CD4-positive, alpha-beta T cell treated with Interleukin-6 at 100 ng/mL for 8 hours (primary cell): Measurements from ENCODE around the gene SLC39A2.
"Not testable (repeated sequence)": the region's sequence is repeated elsewhere in the genome, so short reads cannot be mapped to it uniquely, and the experiment has no call there.

Experiments used
- DNase-seq: peaks from one replicate; pipeline ENCODE4 v3.0.0-alpha.2; 2020; ENCODE audit warnings: mixed read lengths, low spot score

Gene SLC39A2

DNA sequence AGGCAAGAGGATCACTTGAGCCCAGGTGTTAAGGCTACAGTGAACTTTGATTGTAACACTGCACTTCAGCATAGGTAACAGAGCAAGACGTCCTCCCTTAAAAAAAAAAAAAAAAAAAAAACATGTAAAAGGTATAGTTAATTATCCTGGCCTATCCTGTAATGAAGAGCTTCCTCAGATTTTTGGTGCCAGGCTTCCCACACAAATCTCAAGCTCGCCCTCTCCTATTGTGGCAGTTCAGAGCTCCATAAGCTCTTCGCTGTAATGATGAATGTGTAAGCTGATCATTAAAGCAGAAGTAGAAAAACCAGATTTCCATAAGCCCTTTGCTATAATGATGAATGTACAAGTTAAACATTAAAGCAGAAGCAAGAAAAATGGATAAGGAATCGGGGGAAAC, 2.0 kb upstream of the SLC39A2 start:
- no peak for DNase-seq

DNA sequence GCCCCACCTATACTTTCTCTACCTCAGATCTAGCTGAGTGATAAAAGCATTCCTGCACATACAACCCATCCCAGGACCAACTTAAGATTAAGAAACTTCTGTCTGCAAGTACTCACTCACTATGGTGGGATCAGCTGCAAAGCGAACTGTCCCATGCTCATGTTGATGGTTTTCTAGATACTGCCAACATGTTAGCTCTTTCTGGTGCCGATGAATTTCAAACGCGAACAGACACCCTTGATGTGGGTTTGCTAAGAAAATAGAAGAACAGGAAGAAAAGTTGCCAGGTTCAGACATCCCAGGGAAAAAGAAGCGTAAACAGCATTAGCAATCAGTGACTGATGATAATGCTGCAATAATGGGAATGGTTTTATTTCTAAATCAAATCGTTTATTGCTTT, 1.5 kb upstream of the SLC39A2 start:
- no peak for DNase-seq

DNA sequence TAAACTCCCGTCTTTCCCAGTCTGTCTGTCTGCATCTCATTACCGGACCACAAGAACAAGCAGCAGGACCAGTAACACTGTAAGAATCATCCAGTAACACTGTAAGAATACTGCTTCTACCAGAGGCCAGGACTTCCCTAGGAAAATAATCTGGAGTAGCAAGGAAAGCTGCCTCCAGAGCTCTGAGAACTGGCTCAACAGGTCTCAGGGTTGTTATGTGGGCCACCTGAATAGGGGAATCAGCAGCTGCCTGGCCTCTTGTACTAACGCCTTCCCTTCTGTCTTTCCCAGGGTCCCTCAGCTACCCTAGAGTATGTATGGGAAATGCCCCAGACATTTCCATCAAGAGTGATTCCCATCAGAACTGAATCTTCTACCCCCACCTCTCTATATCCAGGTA, 954 bp upstream of the SLC39A2 start:
- no peak for DNase-seq

DNA sequence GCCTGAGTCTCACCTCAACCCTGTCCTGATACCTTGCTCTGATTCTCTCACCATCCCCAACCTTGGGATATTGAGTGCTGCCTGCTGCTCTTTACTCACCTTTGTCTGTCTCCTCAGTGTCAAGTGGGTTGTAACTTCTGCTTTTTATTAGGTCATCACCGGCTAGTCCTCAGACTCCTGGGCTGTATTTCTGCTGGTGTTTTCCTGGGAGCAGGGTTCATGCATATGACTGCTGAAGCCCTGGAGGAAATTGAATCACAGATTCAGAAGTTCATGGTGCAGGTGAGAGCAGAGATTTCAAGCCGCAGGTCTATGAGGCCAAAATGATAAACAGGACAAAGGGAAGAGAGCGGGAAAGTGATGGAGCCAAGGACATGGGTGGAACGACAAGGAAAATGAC, 498 bp downstream of the SLC39A2 start:
- DNase-seq: no peak

DNA sequence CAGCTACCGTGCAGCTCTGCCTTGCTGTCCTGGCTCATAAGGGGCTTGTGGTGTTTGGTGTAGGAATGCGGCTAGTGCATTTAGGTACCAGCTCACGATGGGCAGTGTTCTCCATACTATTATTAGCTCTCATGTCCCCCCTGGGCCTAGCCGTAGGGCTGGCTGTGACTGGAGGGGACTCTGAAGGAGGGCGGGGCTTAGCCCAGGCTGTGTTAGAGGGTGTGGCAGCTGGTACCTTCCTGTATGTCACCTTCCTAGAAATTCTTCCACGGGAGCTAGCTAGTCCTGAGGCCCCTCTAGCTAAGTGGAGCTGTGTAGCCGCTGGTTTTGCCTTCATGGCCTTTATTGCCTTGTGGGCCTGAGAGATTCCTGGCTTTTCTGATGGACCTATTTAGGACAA, 2.1 kb downstream of the SLC39A2 start:
- DNase-seq: no peak

DNA sequence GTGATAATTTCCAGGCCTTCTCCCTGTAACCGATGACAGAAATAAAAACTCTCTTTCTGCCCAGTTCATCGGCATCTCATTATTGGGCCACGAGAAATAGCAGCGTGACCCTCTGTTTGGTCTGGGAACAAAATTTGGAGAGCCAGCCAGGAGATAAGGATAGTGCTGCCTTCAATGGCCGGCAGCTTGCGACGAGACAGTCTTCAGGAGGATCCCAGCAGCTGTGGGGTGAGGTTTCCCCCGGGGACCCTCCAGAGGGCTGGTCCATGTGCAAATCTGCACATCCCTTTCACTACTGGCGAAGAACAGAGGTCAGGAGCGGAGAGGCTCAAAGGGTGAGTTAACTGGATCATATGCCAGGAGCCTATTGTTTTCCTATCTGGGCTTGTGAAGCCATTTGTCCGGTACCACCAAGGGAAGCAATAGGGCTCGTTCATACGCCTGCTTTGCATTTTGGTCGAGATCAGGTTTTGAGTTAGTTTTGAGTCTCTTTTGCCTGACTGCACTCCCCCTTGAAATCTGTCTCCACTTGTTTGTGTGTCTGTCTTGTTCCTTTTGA, 4.8 kb downstream of the SLC39A2 start:
- DNase-seq: no peak

DNA sequence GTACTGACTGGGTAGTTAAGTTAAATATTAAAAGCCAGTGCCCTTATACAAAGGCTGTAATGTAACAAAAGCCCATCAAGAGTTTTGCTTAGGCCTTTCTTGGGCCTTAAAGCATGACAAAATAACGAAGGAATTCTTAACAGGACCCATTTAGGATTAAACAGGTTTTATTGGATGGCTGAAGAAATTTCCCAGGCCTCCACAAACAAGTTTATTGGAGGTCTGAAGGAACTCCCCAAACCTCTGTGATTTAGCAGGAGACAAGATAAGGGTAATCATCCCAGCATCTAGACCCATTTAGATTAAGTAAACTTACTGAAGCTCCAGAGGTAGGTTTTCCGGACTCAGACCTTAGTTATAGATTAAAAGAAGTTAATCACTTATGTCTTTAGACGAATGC, 10.6 kb downstream of the SLC39A2 start:
- DNase-seq: not testable (repeated sequence)

DNA sequence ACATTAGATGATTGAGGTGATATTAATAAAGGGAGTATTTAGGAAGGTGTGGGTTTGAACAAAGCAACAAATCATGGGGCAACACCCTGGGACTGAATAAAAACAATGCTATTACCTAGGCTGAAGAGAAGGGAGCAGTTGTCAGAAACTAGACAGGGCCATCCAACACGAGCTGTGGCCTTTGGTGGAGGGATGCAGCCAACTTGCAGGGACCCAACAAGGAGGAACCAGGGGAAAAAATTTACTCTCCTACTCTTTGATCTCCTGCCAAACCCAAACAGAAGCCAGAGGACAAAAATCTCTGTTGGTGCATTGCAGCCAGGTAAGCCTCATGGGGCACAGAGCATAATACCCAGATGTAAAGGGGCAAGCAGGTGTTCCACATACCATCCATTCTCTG, 12.0 kb downstream of the SLC39A2 start:
- DNase-seq: no peak

DNA sequence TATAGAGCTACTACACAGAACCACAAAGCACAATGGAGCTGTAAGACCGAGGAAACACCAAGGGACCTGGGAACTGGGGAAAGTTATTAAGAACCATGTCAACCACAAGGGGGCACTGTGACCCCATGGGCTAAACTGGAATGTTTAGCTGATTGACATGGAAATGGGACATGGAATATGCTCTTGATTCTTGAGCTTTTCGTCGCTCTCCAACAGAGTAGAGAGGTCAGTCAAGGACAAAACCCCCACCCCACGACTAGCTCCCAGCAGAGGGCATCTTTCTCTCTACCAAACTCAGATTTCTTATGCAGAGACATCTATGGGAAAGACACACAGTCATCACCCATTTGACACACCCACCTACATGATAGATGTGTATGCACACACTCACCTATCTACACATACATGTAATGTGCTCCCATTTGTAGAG, 15.7 kb downstream of the SLC39A2 start:
- DNase-seq: peak; percentile 78

DNA sequence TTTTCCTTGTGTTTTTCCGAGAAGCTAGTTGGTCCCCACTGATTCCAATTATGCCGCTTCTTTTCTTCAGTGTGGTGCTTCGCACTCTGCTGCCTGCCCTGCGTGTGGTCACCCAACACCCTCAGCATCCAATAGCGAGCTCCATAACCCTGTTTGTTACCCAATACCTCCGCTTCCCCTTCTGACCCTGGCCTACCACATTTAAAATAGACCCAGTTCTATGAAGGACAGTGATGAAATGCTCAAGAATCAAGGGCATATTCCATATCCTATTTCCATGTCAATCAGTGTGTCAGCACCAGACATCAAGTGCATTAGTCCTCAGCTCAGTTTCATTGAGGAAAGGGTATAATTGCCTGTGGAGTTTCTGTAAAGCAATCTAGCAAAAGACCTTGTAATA, 16.2 kb downstream of the SLC39A2 start:
- DNase-seq: no peak

DNA sequence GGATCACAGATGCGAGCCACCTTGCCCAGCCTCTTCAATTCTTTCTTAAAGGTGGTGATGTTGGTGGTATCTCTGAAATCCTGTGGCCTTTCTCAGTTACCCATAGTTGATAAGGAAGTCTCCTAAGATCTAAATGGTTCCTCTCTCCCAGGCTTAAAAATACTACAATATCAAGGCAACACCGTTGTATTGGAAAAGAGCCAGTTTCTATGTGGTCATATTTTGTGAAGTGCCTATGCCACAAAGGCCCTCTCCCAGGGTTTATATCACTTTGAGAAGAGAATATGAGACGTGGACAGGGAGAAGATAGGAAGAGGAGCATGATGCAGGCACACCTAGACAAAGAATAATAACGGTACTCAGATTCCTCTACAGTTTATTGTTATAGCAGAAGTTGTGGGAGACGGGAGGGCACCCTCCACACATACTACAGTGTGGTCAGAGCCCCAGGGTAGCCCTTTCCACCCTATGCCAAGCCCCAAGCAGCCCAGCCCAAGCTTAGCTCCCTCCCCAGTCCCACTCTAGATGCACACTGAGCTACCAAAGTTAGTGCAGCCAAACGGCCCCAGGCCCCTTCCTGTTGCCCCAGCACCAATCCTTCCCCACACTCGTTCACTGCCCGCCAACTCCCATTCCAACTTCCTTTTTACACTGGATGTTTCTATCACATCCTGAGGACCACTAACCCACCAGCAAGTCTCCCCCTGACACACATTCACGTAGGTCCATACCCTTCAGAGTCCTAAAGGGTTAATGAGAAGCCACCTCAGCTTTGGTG, 17.5 kb downstream of the SLC39A2 start:
- DNase-seq: no peak

DNA sequence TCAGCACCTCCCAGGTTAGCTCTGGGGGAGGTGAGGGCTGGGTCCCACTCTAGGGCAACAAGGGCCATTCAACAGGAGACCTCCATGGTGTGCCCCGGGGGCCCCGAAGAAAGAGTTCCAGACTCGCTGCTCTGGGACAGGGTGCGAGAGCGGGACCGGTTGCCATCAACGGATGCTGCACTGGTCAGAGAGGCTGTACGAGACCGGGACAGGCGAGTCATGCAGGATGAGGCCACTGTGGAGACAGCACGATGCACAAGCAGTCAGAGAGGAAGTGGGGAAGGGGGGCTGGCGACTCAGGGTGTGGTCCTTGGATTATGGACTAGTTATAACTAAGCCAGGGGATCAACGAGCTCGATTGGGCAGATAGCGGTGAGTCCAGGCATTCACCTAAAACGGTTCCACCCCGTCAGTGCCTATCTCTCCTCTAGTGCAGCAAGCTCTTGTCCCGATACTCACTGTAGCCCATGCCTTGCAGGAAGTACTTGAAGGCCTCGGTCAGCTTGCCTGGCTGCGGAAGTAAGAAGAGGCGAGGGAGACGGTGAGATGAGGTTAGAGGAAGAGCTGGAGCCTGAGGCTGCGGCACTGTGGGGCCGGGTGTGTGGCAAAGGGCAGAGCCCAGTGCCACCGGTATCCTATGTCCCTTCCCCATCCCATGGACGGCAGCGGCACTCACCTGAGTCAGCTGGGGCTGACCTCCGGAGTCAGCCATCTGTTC, 18.6 kb downstream of the SLC39A2 start:
- DNase-seq: no peak

DNA sequence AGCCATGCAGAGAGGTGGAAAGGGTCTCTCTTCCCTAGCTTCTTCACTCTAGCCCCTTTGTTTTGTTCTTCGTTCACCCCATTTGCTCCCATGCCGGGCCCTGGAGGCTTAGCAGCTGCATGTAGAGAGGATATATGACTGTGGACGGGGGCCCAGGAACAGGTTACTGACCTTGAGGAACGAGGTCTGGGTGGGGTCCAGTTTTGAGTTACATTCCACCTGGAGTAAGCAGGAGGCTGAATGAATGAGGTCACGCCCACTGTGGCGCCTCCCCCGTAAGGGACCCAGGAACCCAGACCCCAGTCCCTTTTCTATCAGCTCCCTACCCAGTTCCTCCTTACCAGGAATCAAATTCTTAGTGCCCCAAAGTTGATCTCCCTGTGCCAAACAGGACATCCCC, 19.2 kb downstream of the SLC39A2 start:
- DNase-seq: no peak

DNA sequence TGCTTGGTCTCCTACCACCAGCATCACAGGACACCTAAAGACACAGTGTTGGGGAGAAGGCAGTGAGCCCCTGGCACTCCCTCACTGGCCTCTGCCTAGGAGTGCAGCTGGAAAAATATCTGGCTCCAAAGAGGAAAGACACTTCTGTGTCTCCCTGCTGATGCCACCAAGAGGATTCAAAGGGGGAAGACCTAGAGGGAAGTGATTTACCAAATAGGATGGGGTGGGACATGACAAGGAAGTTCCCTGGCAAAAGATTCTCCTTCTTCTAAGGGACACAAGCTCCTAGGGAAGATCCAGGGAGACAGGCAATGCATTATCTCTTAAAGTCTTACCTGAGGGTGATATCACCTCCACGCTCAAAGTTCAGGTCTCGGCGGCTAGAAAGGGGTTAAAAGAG, 19.7 kb downstream of the SLC39A2 start:
- no peak for DNase-seq

DNA sequence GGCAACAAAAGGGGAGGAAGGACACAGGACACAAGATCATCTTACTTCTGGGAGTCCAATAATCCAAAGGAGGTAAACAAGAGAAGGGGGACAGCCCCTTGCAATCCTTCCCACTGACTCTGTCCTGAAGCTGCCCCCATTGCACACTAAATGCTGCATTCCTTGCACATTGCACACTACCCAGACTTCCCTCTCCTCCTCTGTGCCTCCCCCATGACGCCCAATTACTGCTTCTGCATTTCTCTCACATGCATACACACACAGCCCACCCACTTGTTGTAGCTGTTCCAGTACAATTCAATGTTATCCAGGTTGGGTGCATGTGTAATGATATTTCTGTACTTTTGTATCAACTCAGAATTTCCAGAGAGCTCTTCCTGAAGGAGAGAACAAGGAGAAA, 20.3 kb downstream of the SLC39A2 start:
- DNase-seq: no peak

DNA sequence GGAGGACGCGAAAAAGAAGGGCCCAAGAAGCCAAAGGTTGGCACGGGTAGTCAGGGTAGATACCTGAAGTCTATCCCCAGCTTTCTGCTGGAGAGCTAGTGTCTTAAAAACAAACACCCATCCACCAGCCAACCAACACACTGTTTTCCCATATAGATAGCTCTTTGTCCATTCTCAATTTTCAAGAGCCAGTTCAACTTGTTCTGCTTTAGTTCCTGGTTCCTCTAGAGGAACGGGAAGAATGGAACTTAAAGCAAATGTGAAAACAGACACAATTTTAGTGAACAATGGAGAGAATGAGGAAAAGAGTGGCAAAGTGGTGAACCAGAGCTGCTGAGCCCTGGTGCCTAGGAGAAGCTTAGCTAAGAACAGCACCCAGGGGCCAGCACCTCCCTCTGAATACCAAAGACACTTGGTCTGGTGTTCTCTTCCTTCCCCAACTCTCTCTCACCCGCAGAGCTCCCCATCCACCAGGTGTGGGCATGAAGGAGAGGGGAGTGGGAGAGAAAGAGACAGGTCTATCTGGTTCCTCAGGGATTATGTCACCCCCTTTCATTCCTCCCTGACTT, 22.0 kb downstream of the SLC39A2 start:
- DNase-seq: no peak

DNA sequence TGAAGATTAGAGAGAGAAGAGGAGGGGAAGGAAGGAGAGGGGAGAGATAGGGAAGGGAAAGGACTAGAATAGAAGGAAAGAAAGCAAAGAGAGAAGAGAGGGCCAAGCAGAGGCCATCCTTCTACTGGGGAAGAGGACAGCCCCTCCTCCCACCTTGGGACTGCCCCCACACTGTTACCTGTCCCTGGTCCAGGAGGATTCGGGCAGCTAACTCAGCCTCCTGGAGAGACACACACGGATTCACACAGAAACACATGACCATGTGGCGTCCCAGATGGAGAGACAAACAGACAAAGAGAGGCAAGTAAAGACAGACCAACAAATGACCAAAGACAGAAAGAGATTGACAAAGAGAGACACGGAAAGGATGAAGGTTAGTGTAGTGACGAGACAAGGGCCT, 23.6 kb downstream of the SLC39A2 start:
- DNase-seq: no peak

DNA sequence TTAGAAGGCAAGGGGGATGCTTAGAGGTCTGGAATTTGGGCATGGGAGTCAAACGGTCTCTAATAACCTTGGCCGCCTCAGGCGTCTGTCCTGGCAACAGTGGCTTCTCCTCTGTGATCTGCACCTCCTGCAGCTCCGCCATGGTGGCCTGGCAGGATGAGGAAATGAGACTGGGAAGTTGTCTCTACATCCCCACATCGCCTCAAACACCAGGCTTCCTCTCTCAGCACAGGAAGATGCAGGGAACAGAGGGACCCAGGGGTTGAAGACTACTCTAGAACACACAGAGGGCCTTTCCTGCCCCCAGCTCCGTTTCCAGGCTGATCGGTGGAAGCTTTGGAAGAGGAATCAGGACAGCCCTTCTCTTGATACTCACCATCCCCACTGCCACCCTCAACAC, 24.1 kb downstream of the SLC39A2 start:
- no peak for DNase-seq

DNA sequence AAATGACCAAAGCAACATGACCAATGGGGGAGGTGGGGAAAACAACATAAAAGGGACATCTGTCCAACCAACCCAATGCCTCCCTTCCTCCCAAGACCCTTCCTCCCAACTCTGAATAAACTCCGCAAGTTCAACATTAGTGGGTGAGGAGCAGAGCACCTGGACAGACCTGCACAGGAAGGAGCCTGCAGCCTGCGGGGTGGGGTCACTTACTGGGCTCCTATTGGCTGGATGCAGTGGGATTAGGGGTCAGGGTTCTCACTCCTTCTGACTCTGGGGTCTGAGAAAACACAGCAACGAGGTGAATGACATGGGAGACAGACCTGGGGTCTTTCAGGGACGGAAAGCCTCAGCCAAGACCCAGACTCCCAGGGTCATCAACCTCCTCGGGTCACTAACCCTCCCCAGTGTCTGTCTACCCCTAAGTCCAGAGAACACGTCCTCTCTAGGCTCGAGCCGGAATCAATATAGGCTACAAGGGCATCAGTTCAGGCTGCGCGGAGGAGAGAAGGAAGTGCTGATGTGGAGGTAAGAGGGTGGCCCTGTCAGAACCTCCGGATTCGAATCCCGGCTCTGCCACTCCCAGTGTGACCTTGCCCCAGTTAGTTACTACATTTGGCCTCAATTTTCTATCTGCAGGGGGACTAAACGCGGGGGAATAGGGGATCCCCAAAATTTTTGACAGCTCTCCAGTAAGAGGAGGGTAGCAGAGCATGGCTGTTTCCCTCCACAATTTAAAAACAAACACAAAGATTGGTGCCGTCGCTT, 24.9 kb downstream of the SLC39A2 start:
- DNase-seq: no peak

DNA sequence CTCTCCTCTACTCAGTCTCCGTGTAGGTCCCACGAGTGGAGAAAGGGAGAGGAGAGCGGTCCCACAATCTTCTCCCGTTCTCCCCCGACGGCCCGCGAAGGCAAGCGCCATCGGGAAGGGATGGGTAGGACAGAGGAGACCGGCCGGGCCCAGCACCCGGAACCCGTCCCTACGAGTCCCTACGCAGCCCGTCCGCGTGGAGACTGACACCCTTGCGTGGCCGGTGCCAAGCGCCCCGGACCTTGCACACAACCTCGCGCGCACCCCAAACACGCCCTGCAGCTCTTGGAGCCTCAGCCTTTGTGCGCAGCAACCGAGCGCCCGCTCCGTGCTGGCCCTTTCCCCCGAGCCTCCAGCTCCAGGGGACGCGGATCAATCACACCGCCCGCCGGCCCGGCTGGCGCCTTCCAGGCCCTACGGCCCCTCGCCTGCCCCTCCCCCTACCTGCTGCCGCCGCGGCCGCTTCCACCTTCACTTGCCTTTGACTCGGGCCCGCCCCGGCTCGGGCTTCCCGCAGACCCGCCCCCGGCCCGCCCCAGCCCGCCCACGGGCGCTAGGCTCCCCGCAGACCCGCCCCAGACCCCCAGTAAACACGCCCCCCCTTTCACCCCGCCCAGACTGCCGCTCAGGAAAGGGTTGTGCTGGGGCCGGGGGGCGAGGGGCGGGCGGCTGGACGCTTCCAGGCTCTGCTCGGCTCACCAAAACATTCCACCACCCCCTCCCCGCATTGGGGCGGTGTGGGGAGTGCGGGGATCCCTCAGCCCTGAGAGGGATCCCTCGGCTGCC, 25.7 kb downstream of the SLC39A2 start, which contains the start of gene NDRG2:
Gene NDRG2 (minus strand): TSS at position 477 of the 786 bp plus-strand sequence. CDS start 1,746 bp downstream, outside the sequence.
- peak; percentile 80 for DNase-seq
